Measurements from ENCODE around the gene RNF217. TPM values are rescaled to one million over a fixed set of nuclear protein-coding genes. Genes with fewer than 3 reads are reported as not detected.

RNF217 gene
- total and polyA plus RNA-seq, 2 of the 8 experiments (the other 6 are each of a cell fraction or from before 2014, with no cell fraction given) = 2.0 to 8.9 TPM

- TF ChIP-seq SAP30 (IDR thresholded peaks at IDR 0.05; ENCODE audit: insufficient read depth, insufficient replicate concordance, low read length) (no peak), CREB1 (IDR thresholded peaks at IDR 0.05) (no peak), ATF2 (IDR thresholded peaks at IDR 0.05; ENCODE audit: low read length) (no peak), ATF3 (IDR thresholded peaks at IDR 0.05; ENCODE audit: insufficient read depth, low read depth, low read length) (no peak), CTBP2 (IDR thresholded peaks at IDR 0.05; ENCODE audit: borderline replicate concordance, insufficient read depth, insufficient read length, low read length) (no peak), KDM1A (IDR thresholded peaks at IDR 0.05; ENCODE audit: borderline replicate concordance, low read length) (no peak)
Measured at GRCh38 chr6:124963831-124964763, 1.9 kb downstream of the RNF217 start (continued).

All from H1 (cell line).